ENCODE measurements around the gene TMEM150C. TPM values are rescaled to one million over a fixed set of nuclear protein-coding genes. Genes with fewer than 3 reads are reported as not detected.

Gene TMEM150C
- total RNA-seq, result under 0.01 and 0.17 TPM in 2 replicates

DNA sequence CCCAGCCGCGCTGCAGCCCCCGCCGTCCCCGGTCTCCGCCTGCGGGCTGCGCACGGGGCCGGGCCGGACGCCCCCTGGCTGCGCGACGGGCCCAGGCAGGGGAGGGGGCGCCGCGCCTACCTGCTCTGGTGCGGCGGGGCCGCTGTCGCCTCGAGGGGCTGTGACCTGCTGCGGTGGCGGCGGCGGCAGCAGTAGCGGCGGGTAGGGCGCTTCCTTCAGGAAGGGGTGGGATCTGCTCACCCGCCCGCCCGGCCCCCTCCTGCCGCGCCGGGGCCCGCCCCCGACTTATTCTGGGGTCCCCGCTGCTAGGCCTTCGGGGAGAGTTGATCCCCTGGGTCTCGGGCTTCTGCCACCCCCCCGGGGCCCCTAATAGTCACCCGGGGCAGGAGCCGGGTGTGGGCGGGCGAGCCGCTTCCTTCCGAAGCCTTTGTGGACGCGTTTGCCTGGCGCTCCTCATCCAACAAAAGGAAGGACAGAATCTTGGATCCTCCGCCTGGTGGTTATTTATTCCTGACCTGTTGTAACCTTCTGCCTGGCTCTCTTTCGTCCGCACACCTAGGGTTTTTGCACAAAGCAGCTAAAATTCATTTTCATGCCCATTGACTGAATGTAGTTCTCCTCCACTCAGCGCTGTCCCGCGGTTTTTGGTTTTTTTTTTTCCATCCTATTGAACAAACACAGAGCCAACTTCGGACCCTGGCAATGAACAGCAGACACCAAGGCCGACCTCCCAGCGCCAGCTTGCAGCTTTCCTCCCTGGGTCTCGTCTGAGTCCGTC is at the start of gene TMEM150C:
Gene TMEM150C (minus strand): TSS at position 203 of the 778 bp plus-strand sequence. CDS start 57,331 bp downstream, outside the sequence.

Other genes starting within 250 kb of the TMEM150C start
- gene HNRNPD, start 188.0 kb downstream of the TMEM150C start, total RNA-seq, result 18.0 and 27.1 TPM in 2 replicates
- gene HNRNPDL, start 131.5 kb downstream of the TMEM150C start, total RNA-seq, result 120 and 137 TPM in 2 replicates
- 38.1 and 45.9 TPM in 2 replicates for gene ENOPH1, start 131.4 kb downstream of the TMEM150C start, total RNA-seq
- gene SCD5, start 236.8 kb upstream of the TMEM150C start, total RNA-seq, result 11.6 and 14.2 TPM in 2 replicates

Measured in bronchial smooth muscle cell (primary cell).